HG03139 (cell line): ENCODE data around the gene HLA-DOB.
"Not testable (repeated sequence)": the region's sequence is repeated elsewhere in the genome, so short reads cannot be mapped to it uniquely, and the experiment has no call there.

ENCODE experiments used
- ATAC-seq: cut with Tn5 transposase; IDR thresholded peaks from one replicate; pipeline ENCODE4 v1.9.1; 2021; ENCODE audit not compliant: unreplicated experiment

The HLA-DOB gene

GRCh38 chr6:32815115-32815514 lies 1.7 kb downstream of the HLA-DOB start:
- no peak for ATAC-seq

DNA sequence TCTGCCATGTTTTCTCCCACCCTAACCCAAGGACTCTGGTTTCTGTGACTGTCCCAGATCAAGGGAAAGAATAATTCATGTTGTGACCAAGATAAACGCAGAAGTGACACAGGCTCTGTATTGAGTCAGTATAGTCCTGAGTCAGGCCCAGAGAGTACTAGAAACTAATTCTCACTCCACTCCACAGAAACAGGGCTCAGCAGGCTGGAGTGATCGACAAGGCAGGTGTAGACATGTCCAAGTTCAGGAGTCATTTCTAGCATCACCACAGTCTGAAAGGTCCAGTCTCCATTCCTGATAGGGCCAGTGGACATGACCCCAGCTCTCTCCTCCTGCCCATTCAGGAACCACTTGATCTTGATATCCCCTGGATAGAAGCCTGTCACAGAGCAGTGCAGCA lies 2.7 kb downstream of the HLA-DOB start:
- no peak for ATAC-seq

- no peak for ATAC-seq
Measured at GRCh38 chr6:32809171-32809570, 7.6 kb downstream of the HLA-DOB start.

GRCh38 chr6:32807020-32807580 lies 9.7 kb downstream of the HLA-DOB start:
- no peak for ATAC-seq

GRCh38 chr6:32805404-32805803 lies 11.4 kb downstream of the HLA-DOB start:
- not testable (repeated sequence) for ATAC-seq

- ATAC-seq = no peak
Measured at GRCh38 chr6:32803416-32803815, 13.4 kb downstream of the HLA-DOB start.

DNA sequence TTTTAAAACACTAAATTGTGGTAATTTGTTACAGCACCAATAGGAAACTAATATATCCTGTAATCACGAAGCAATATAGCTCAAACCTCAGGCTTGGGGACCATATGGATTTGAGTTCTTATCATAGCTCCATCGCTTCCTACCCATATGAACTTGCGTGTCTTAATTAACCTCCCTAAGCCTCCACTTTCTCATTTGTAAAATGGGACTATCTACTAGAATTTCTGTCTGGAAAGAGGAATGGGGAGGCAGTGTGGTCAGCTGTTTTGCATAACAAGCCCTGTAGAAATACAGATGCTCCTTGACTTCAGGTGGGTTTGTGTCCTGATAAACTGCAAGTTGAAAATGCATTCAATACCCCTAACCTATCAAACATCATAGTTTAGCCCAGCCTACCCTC lies 17.1 kb downstream of the HLA-DOB start:
- no peak for ATAC-seq

- no peak for ATAC-seq
Measured at GRCh38 chr6:32799168-32799567, 17.6 kb downstream of the HLA-DOB start.

- ATAC-seq = no peak
Measured at GRCh38 chr6:32796848-32797776, 19.7 kb downstream of the HLA-DOB start.

- no peak for ATAC-seq
Measured at GRCh38 chr6:32794510-32794909, 22.3 kb downstream of the HLA-DOB start.

- ATAC-seq = no peak
Measured at GRCh38 chr6:32792901-32793435, 23.8 kb downstream of the HLA-DOB start.

- ATAC-seq = no peak
Measured at GRCh38 chr6:32790306-32790705, 26.5 kb downstream of the HLA-DOB start.

- no peak for ATAC-seq
Measured at GRCh38 chr6:32785781-32786533, 30.8 kb downstream of the HLA-DOB start.

DNA sequence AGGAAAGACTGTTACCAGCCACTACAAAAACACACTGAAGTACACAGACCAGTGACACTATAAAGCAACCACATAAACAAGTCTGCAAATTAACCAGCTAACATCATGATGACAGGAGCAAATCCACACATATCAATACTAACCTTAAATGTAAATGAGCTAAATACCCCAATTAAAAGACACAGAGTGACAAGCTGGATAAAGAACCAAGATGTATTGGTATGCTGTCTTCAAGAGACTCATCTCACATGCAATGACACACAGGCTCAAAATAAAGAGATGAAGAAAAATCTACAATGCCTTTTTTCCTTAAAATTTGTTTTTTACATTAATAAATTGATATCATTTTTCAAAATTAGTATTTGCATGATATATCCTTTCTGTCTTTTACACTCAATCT lies 33.9 kb downstream of the HLA-DOB start:
- ATAC-seq = not testable (repeated sequence)

GRCh38 chr6:32779036-32779435 lies 37.8 kb downstream of the HLA-DOB start:
- ATAC-seq = no peak

GRCh38 chr6:32775071-32775470 lies 41.7 kb downstream of the HLA-DOB start:
- ATAC-seq = no peak

DNA sequence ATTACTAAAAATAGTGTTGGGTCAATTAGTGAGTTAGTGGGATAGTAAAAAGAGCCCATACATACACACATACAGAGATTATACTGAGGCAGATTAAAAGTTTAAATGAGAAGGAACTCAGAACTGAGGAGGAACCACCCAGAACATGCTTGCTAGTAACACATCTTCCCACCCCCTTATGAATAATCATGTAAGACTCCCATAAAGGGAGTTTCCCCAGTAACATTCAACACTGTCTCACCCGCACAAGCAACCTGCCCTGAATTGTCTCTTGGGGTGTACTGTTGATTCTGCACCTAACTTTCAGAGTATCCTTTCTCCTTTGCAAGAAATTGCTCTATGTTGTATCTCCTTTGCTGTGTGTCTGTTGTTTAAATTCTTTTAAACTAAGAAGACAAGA lies 42.4 kb downstream of the HLA-DOB start:
- ATAC-seq = no peak

- no peak for ATAC-seq
Measured at GRCh38 chr6:32772656-32773055, 44.1 kb downstream of the HLA-DOB start.

DNA sequence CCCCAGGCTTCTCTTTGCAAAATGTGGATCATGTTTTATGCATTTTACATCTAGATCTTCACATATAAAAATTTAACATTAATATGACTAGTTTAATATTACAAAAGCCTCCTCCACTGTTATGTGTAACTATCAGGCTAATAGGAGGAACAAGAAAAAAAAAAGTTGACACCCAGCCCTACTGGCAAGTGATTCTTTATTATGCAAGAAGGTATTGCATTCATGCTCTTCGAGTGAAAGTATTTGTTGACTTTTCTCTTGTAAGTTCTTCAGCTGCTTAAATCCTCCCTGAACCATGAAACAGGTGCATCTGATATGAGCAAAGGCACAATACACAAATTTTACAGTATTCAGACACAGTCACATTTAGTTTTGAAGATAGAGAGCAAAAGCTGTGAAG lies 52.8 kb downstream of the HLA-DOB start:
- no peak for ATAC-seq

DNA sequence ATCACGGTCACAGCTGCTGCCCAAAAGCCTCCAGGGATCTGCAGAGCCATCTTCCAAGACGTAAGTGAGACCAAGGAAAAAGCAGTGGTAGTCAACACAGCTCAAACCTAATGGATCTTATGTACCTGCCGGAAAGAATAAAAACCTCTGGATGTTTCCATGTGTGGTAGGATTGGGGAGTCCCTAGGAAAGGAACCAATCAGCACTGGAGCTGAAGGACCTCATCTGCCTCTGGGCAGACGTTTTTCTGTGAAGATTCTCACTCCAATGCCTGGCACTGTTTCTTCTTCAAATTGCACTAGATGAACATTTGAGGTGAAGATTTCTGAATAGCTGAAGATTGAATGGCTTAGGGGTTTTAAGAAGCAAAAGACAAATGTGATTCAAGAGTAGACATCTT lies 53.4 kb downstream of the HLA-DOB start, which contains the start of gene HLA-DQB2:
Gene HLA-DQB2 (minus strand): TSS at position 112 of the 400 bp plus-strand sequence. CDS start 62 bp downstream, at position 50.
- no peak for ATAC-seq
